ENCODE data around the gene RGS10.
A peak's percentile ranks its signal among the peaks of the same experiment; 100 is the strongest.
"Not testable (repeated sequence)": the region's sequence is repeated elsewhere in the genome, so short reads cannot be mapped to it uniquely, and the experiment has no call there.

Gene RGS10

GRCh38 chr10:119542357-119542987 is at the start of gene RGS10:
Gene RGS10 (minus strand): TSS chr10:119542719. CDS start chr10:119542638, 81 bp downstream.
- DNase-seq (ENCODE audit: low spot score): peak; percentile 87

- DNase-seq (ENCODE audit: low spot score): no peak
These were observed 45.6 kb upstream of the RGS10 start for GRCh38 chr10:119588071-119588470.

GRCh38 chr10:119578355-119578754 is 35.8 kb upstream of the RGS10 start:
- no peak for DNase-seq (ENCODE audit: low spot score)

GRCh38 chr10:119575991-119576390 is 33.5 kb upstream of the RGS10 start:
- no peak for DNase-seq (ENCODE audit: low spot score)

- no peak for DNase-seq (ENCODE audit: low spot score)
These were observed 33.0 kb upstream of the RGS10 start for GRCh38 chr10:119575506-119575905.

GRCh38 chr10:119567978-119568377 is 25.5 kb upstream of the RGS10 start:
- DNase-seq (ENCODE audit: low spot score): no peak

GRCh38 chr10:119562097-119562496 is 19.6 kb upstream of the RGS10 start:
- no peak for DNase-seq (ENCODE audit: low spot score)

GRCh38 chr10:119559511-119559910 is 17.0 kb upstream of the RGS10 start:
- not testable (repeated sequence) for DNase-seq (ENCODE audit: low spot score)

GRCh38 chr10:119556081-119556480 is 13.6 kb upstream of the RGS10 start:
- DNase-seq (ENCODE audit: low spot score): not testable (repeated sequence)

- no peak for DNase-seq (ENCODE audit: low spot score)
These were observed 12.8 kb upstream of the RGS10 start for GRCh38 chr10:119555178-119555784.

GRCh38 chr10:119550827-119551226 is 8.3 kb upstream of the RGS10 start:
- no peak for DNase-seq (ENCODE audit: low spot score)

- no peak for DNase-seq (ENCODE audit: low spot score)
These were observed 6.9 kb upstream of the RGS10 start for GRCh38 chr10:119549247-119549999.

- DNase-seq (ENCODE audit: low spot score): no peak
These were observed 3.5 kb upstream of the RGS10 start for GRCh38 chr10:119546009-119546408.

GRCh38 chr10:119545310-119545709 is 2.8 kb upstream of the RGS10 start:
- DNase-seq (ENCODE audit: low spot score): no peak

- no peak for DNase-seq (ENCODE audit: low spot score)
These were observed 1.5 kb upstream of the RGS10 start for GRCh38 chr10:119543814-119544642.

GRCh38 chr10:119542988-119543813 is 682 bp upstream of the RGS10 start:
- DNase-seq (ENCODE audit: low spot score): peak; percentile 70

- DNase-seq (ENCODE audit: low spot score): peak; percentile 45
These were observed 811 bp downstream of the RGS10 start for GRCh38 chr10:119541459-119542356.

GRCh38 chr10:119541046-119541445 is 1.5 kb downstream of the RGS10 start:
- DNase-seq (ENCODE audit: low spot score): peak; percentile 58

- no peak for DNase-seq (ENCODE audit: low spot score)
These were observed 2.5 kb downstream of the RGS10 start for GRCh38 chr10:119540038-119540437.

GRCh38 chr10:119539359-119539825 is 3.1 kb downstream of the RGS10 start:
- no peak for DNase-seq (ENCODE audit: low spot score)
